Measurements from ENCODE around the gene BAIAP3. TPM values are rescaled to one million over a fixed set of nuclear protein-coding genes. Genes with fewer than 3 reads are reported as not detected.
"Not testable (repeated sequence)": the region's sequence is repeated elsewhere in the genome, so short reads cannot be mapped to it uniquely, and the experiment has no call there.

Gene BAIAP3
- total RNA-seq, 1 donor from 2014 or later = 0.66 TPM

- intact Hi-C loops (cut with micrococcal nuclease) = no loop called here
Measured at GRCh38 chr16:1315081-1316032, 18.1 kb upstream of the BAIAP3 start.

GRCh38 chr16:1316033-1316405, 17.4 kb upstream of the BAIAP3 start:
- intact Hi-C loops (cut with micrococcal nuclease) = no loop called here

- intact Hi-C loops (cut with micrococcal nuclease) = no loop called here
Measured at GRCh38 chr16:1317479-1318267, 15.8 kb upstream of the BAIAP3 start.

GRCh38 chr16:1318268-1318545, 15.2 kb upstream of the BAIAP3 start:
- intact Hi-C loops (cut with micrococcal nuclease) = no loop called here

- intact Hi-C loops (cut with micrococcal nuclease) = no loop called here
Measured at GRCh38 chr16:1319041-1319440, 14.4 kb upstream of the BAIAP3 start.

GRCh38 chr16:1320097-1320496, 13.3 kb upstream of the BAIAP3 start:
- intact Hi-C loops (cut with micrococcal nuclease) = no loop called here

GRCh38 chr16:1320658-1321240, 12.7 kb upstream of the BAIAP3 start:
- intact Hi-C loops (cut with micrococcal nuclease) = no loop called here

- intact Hi-C loops (cut with micrococcal nuclease) = no loop called here
Measured at GRCh38 chr16:1322407-1322806, 11.0 kb upstream of the BAIAP3 start.

- intact Hi-C loops (cut with micrococcal nuclease) = no loop called here
Measured at GRCh38 chr16:1323296-1324239, 9.9 kb upstream of the BAIAP3 start.

- intact Hi-C loops (cut with micrococcal nuclease) = no loop called here
Measured at GRCh38 chr16:1324286-1324826, 9.1 kb upstream of the BAIAP3 start.

- intact Hi-C loops (cut with micrococcal nuclease) = no loop called here
Measured at GRCh38 chr16:1325261-1325660, 8.2 kb upstream of the BAIAP3 start.

GRCh38 chr16:1325673-1326371, 7.6 kb upstream of the BAIAP3 start:
- intact Hi-C loops (cut with micrococcal nuclease) = no loop called here

GRCh38 chr16:1326391-1326790, 7.1 kb upstream of the BAIAP3 start:
- intact Hi-C loops (cut with micrococcal nuclease) = no loop called here

GRCh38 chr16:1326946-1327618, 6.4 kb upstream of the BAIAP3 start:
- intact Hi-C loops (cut with micrococcal nuclease) = no loop called here

- intact Hi-C loops (cut with micrococcal nuclease) = no loop called here
Measured at GRCh38 chr16:1327619-1327947, 5.9 kb upstream of the BAIAP3 start.

- intact Hi-C loops (cut with micrococcal nuclease) = not testable (repeated sequence)
Measured at GRCh38 chr16:1328136-1328535, 5.3 kb upstream of the BAIAP3 start.

- intact Hi-C loops (cut with micrococcal nuclease) = not testable (repeated sequence)
Measured at GRCh38 chr16:1328961-1329360, 4.5 kb upstream of the BAIAP3 start.

- intact Hi-C loops (cut with micrococcal nuclease) = no loop called here
Measured at GRCh38 chr16:1330260-1330914, 3.1 kb upstream of the BAIAP3 start.
